ENCODE data around the gene FOXJ3. TPM values are rescaled to one million over a fixed set of nuclear protein-coding genes. Genes with fewer than 3 reads are reported as not detected.

The FOXJ3 gene
- total and polyA plus RNA-seq, 2 of the 8 experiments (the other 6 are each of a cell fraction or from before 2014, with no cell fraction given) = 48.6 to 51.9 TPM

DNA sequence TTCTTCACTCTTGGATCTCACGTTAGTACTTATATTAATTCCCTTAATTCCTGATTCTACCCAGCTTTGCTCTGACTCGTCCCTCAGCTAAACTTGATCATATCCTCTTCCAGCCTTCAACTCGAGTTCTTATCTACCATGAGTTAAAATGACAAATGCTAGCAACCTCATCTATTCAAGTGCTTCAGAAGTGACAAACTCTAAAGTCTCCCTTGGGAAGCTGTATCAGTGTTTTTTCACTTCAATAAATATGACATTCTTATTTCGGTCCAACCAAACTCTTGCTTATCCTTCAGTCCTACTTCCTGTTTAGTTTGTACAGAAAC, 75.3 kb downstream of the FOXJ3 start:
- FAIRE-seq (no peak), DNase-seq (ENCODE audit: low read depth in 1 of 2, low spot score in 2 of 2) (no peak)
- H4K8ac ChIP-seq (ENCODE audit: extremely low read depth, insufficient read depth, low read length) = no peak overlapping the region
- H2BK120ac ChIP-seq (replicated peaks; ENCODE audit: low read depth, low read length) = no peak overlapping the region
- no peak overlapping the region for H3K4me3 ChIP-seq (ENCODE audit: extremely low read depth in 1 of 4, insufficient read depth in 2 of 4, low read depth in 3 of 4, low read length in 4 of 4)
- peaks cover 3 to 5% of the 10 kb centered on the region in 2 experiments for H4K20me1 ChIP-seq (replicated peaks in 1 of 2; ENCODE audit: control insufficient read depth in 1 of 2, insufficient read depth in 2 of 2, low read length in 2 of 2)
- H4K5ac ChIP-seq (ENCODE audit: insufficient read length, low read depth, low read length) = no peak overlapping the region
- 67% methylated on average over 4 of the region's 4 CpGs; no CpG with 5 or more reads in 1 of the 2 experiments for WGBS, 2 experiments (ENCODE audit: extremely low coverage in 1 of 2, insufficient coverage in 1 of 2, insufficient read length in 1 of 2, insufficient replicate concordance in 2 of 2, low coverage in 1 of 2, low lambda C conversion rate in 2 of 2, missing lambda C conversion rate in 1 of 2)
- H3K36me3 ChIP-seq (ENCODE audit: control insufficient read depth in 2 of 4, insufficient read depth in 4 of 4, low read length in 3 of 4) = peaks cover 0 to 4% (median 2%) of the 10 kb centered on the region in 4 experiments; a peak in 3 of 8 replicates
- ChIA-PET POLR2A (ENCODE audit: partially characterized antibody) (no interaction called here), CTCF (ENCODE audit: partially characterized antibody) (no interaction called here)
- H3K4ac ChIP-seq (replicated peaks; ENCODE audit: insufficient read length, low read depth, low read length) = no peak overlapping the region
- no peaks in the 10 kb centered on the region for H3K9me3 ChIP-seq (ENCODE audit: insufficient read depth in 2 of 2, low read depth in 1 of 2, low read length in 1 of 2)
- no peaks in the 10 kb centered on the region for H3K4me1 ChIP-seq (replicated peaks in 1 of 4; ENCODE audit: control insufficient read depth in 3 of 4, insufficient read depth in 4 of 4, low read length in 3 of 4)
- no peak overlapping the region for H3K9ac ChIP-seq (replicated peaks in 1 of 4; ENCODE audit: extremely low read depth in 1 of 4, low read depth in 3 of 4, low read length in 3 of 4)
- no peak overlapping the region for H2AFZ ChIP-seq (ENCODE audit: low read length)
- no peak overlapping the region for H2BK12ac ChIP-seq (ENCODE audit: low read depth, low read length)
- no peak overlapping the region for H3K4me2 ChIP-seq (ENCODE audit: insufficient read depth in 1 of 2, low read depth in 2 of 2, low read length in 2 of 2)
- no peaks in the 10 kb centered on the region; the same call in 1 of the 2 replicates for H3K79me1 ChIP-seq (ENCODE audit: low read depth, low read length)
- H2BK20ac ChIP-seq (ENCODE audit: low read length) = no peak overlapping the region
- H2AK5ac ChIP-seq (ENCODE audit: low read depth, low read length) = no peak overlapping the region
- H4K91ac ChIP-seq (replicated peaks; ENCODE audit: insufficient read length, low read length) = no peak overlapping the region
- H3K23me2 ChIP-seq (ENCODE audit: low read depth, low read length) = no peaks in the 10 kb centered on the region
- H3K27ac ChIP-seq (ENCODE audit: low read depth, low read length) = no peak overlapping the region
- no peak overlapping the region for H3K14ac ChIP-seq (ENCODE audit: insufficient read length)
- H3K79me2 ChIP-seq (ENCODE audit: control insufficient read depth in 1 of 2, insufficient read depth in 2 of 2, low read length in 2 of 2) = peaks cover 0 to 86% of the 10 kb centered on the region in 2 experiments; a peak in 3 of 4 replicates
- H3K27me3 ChIP-seq (replicated peaks in 1 of 4; ENCODE audit: control insufficient read depth in 3 of 4, extremely low read depth in 1 of 4, insufficient read depth in 3 of 4, low read length in 3 of 4) = no peaks in the 10 kb centered on the region
- no peak overlapping the region for H2BK5ac ChIP-seq (ENCODE audit: low read depth, low read length)
- H3K56ac ChIP-seq (replicated peaks; ENCODE audit: insufficient read length, low read depth, low read length) = no peak overlapping the region
- no peak overlapping the region for H3K18ac ChIP-seq (ENCODE audit: extremely low read depth, low read length)
- H3K23ac ChIP-seq (ENCODE audit: insufficient read length) = no peak overlapping the region
- no peak overlapping the region for H2BK15ac ChIP-seq (ENCODE audit: low read length)
- TF ChIP-seq, protein P1, sequence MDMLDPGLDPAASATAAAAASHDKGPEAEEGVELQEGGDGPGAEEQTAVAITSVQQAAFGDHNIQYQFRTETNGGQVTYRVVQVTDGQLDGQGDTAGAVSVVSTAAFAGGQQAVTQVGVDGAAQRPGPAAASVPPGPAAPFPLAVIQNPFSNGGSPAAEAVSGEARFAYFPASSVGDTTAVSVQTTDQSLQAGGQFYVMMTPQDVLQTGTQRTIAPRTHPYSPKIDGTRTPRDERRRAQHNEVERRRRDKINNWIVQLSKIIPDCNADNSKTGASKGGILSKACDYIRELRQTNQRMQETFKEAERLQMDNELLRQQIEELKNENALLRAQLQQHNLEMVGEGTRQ (IDR thresholded peaks at IDR 0.05; ENCODE audit: low read length) = no peak
- TF ChIP-seq POU5F1 (IDR thresholded peaks at IDR 0.05; ENCODE audit: low read depth, low read length) (no peak), SP2 (IDR thresholded peaks at IDR 0.05; ENCODE audit: low read length) (no peak), NANOG (IDR thresholded peaks at IDR 0.05; ENCODE audit: insufficient read depth, low read depth, low read length, poor library complexity, severe bottlenecking) (no peak), RFX5 (IDR thresholded peaks at IDR 0.05; ENCODE audit: borderline replicate concordance, low read depth, low read length) (no peak), HDAC2 (IDR thresholded peaks at IDR 0.05; ENCODE audit: borderline replicate concordance in 1 of 2, low read depth in 2 of 2, low read length in 2 of 2) (no peak), CREB1 (IDR thresholded peaks at IDR 0.05) (no peak), HDAC6 (IDR thresholded peaks at IDR 0.05; ENCODE audit: low read depth, low read length) (no peak), BACH1 (IDR thresholded peaks at IDR 0.05; ENCODE audit: low read length) (no peak), SP4 (IDR thresholded peaks at IDR 0.05; ENCODE audit: low read length) (no peak), CEBPB (IDR thresholded peaks at IDR 0.05; ENCODE audit: low read depth, low read length) (no peak), FOSL1 (IDR thresholded peaks at IDR 0.05; ENCODE audit: insufficient read depth, low read depth, low read length) (no peak)
- TF ChIP-seq, protein P2, sequence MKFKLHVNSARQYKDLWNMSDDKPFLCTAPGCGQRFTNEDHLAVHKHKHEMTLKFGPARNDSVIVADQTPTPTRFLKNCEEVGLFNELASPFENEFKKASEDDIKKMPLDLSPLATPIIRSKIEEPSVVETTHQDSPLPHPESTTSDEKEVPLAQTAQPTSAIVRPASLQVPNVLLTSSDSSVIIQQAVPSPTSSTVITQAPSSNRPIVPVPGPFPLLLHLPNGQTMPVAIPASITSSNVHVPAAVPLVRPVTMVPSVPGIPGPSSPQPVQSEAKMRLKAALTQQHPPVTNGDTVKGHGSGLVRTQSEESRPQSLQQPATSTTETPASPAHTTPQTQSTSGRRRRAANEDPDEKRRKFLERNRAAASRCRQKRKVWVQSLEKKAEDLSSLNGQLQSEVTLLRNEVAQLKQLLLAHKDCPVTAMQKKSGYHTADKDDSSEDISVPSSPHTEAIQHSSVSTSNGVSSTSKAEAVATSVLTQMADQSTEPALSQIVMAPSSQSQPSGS (IDR thresholded peaks at IDR 0.05; ENCODE audit: low read length) = no peak

Data from H1 (cell line).